ENCODE measurements around the gene NAA16.

DNA sequence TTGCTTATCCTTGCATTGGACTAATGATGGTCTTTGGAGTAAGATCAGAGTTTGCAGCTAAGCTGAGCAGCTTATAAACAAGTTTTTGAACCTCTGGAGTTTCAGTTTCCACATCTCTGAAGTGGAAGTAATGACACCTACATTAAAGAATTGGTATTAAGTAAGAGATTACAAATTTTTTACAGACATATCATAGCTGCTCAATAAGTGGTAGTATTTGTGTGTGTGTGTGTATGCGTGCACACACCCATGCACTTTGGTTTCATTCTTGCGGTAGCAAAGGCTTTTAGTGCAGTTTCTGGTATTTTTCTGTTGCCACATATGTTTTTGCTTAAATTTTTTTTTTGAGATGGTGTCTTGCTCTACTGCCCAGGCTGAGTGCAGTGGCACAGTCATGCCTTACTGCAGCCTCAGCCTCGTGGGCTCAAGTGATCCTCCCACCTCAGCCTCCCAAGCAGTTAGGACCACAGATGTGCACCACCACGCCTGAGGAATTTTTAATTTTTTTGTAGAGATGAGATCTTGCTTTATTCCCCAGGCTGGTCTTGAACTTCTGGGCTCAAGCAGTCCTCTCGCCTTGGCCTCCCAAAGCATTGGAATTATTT is 4.5 kb downstream of the NAA16 start:
- TF ChIP-seq NFRKB (IDR thresholded peaks at IDR 0.05; ENCODE audit: low read depth) (no peak), ZNF354B (CRISPR knock-in tag; IDR thresholded peaks at IDR 0.05) (no peak), JUND (IDR thresholded peaks at IDR 0.05; ENCODE audit: borderline replicate concordance, low read depth, low read length) (no peak), JUND (tag; IDR thresholded peaks at IDR 0.05; ENCODE audit: borderline replicate concordance, low read depth, low read length) (no peak)
- TF ChIP-seq, protein P1, sequence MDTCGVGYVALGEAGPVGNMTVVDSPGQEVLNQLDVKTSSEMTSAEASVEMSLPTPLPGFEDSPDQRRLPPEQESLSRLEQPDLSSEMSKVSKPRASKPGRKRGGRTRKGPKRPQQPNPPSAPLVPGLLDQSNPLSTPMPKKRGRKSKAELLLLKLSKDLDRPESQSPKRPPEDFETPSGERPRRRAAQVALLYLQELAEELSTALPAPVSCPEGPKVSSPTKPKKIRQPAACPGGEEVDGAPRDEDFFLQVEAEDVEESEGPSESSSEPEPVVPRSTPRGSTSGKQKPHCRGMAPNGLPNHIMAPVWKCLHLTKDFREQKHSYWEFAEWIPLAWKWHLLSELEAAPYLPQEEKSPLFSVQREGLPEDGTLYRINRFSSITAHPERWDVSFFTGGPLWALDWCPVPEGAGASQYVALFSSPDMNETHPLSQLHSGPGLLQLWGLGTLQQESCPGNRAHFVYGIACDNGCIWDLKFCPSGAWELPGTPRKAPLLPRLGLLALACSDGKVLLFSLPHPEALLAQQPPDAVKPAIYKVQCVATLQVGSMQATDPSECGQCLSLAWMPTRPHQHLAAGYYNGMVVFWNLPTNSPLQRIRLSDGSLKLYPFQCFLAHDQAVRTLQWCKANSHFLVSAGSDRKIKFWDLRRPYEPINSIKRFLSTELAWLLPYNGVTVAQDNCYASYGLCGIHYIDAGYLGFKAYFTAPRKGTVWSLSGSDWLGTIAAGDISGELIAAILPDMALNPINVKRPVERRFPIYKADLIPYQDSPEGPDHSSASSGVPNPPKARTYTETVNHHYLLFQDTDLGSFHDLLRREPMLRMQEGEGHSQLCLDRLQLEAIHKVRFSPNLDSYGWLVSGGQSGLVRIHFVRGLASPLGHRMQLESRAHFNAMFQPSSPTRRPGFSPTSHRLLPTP (IDR thresholded peaks at IDR 0.05; ENCODE audit: borderline replicate concordance, extremely low read depth, insufficient read length) = no peak
- TF ChIP-seq, protein P2, sequence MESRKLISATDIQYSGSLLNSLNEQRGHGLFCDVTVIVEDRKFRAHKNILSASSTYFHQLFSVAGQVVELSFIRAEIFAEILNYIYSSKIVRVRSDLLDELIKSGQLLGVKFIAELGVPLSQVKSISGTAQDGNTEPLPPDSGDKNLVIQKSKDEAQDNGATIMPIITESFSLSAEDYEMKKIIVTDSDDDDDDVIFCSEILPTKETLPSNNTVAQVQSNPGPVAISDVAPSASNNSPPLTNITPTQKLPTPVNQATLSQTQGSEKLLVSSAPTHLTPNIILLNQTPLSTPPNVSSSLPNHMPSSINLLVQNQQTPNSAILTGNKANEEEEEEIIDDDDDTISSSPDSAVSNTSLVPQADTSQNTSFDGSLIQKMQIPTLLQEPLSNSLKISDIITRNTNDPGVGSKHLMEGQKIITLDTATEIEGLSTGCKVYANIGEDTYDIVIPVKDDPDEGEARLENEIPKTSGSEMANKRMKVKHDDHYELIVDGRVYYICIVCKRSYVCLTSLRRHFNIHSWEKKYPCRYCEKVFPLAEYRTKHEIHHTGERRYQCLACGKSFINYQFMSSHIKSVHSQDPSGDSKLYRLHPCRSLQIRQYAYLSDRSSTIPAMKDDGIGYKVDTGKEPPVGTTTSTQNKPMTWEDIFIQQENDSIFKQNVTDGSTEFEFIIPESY (CRISPR knock-in tag; IDR thresholded peaks at IDR 0.05) = no peak
